Thymus (tissue), 11 donors: Measurements from ENCODE around the gene SRXN1. TPM values are rescaled to one million over a fixed set of nuclear protein-coding genes. Genes with fewer than 3 reads are reported as not detected.

Source experiments
- DNase-seq, 9 donors: peaks; one replicate each; pipeline ENCODE4 v3.0.0-alpha.2; 2013; ENCODE audit warnings: low spot score in 9 of 9, low read depth in 6 of 9, missing footprints in 1 of 9
- H3K27ac ChIP-seq, 2 donors: one replicate each; pipeline ENCODE4 v1.5.1; 2013; ENCODE audit warnings: control low read depth in 1 of 2, low read depth in 1 of 2, low read length in 1 of 2, mild to moderate bottlenecking in 1 of 2, moderate library complexity in 1 of 2
- H3K27me3 ChIP-seq, 2 donors: one replicate each; pipeline ENCODE4 v1.5.1; 2013; ENCODE audit warnings: low read length in 1 of 2; ENCODE audit not compliant: control insufficient read depth in 2 of 2, insufficient read depth in 1 of 2
- H3K36me3 ChIP-seq, 2 donors: one replicate each; pipeline ENCODE4 v1.5.1; 2013; ENCODE audit warnings: low read length in 1 of 2, mild to moderate bottlenecking in 1 of 2, moderate library complexity in 1 of 2; ENCODE audit not compliant: control insufficient read depth in 2 of 2, insufficient read depth in 2 of 2
- H3K4me1 ChIP-seq, 2 donors: one replicate each; pipeline ENCODE4 v1.5.1; 2013; ENCODE audit warnings: low read length in 2 of 2; ENCODE audit not compliant: control insufficient read depth in 2 of 2, insufficient read depth in 2 of 2
- H3K4me3 ChIP-seq, 2 donors: one replicate each; pipeline ENCODE4 v1.5.1; 2013; ENCODE audit warnings: low read length in 2 of 2, control low read depth in 1 of 2, mild to moderate bottlenecking in 1 of 2
- H3K9me3 ChIP-seq, 2 donors: one replicate each; pipeline ENCODE4 v1.5.1; 2013; ENCODE audit warnings: low read length in 1 of 2, mild to moderate bottlenecking in 1 of 2; ENCODE audit not compliant: control insufficient read depth in 2 of 2, insufficient read depth in 1 of 2
- WGBS: extraction: QIAGEN DNeasy Blood & Tissue Kit; methylation state at CpG from one replicate; pipeline ENCODE4 v1.1.7; 2013; 5-methylcytosine and 5-hydroxymethylcytosine counted together
- polyA plus RNA-seq: library from polyadenylated mRNA; stranded (reverse); fragments of 200-250 nt; gene quantifications from one replicate; pipeline ENCODE4 v1.2.3, GENCODE V29; 2013
- total RNA-seq: library from RNA; stranded (reverse); fragments of 120-200 nt; gene quantifications from one replicate; pipeline ENCODE4 v1.2.4, GENCODE V29; 2013
- donor health status: healthy.

SRXN1 gene
- total and polyA plus RNA-seq, 2 donors, result 3.5 to 10.8 TPM

GRCh38 chr20:677957-678356 lies 25.0 kb upstream of the SRXN1 start:
- no peaks in the 10 kb centered on the region for H3K9me3 ChIP-seq
- H3K4me1 ChIP-seq, result peaks cover 0 to 4% of the 10 kb centered on the region in 2 donors
- H3K36me3 ChIP-seq, result no peaks in the 10 kb centered on the region
- no peak overlapping the region for H3K27ac ChIP-seq
- DNase-seq, result no peak
- H3K4me3 ChIP-seq, result no peak overlapping the region
- 94% methylated on average over 5 of the region's 5 CpGs for WGBS
- peaks cover 48 to 59% of the 10 kb centered on the region in 2 donors for H3K27me3 ChIP-seq

- no peak for DNase-seq
- Histone ChIP-seq H3K36me3 (no peaks in the 10 kb centered on the region), H3K9me3 (no peaks in the 10 kb centered on the region), H3K4me3 (no peak overlapping the region), H3K27ac (no peak overlapping the region), H3K27me3 (peaks cover 49 to 67% of the 10 kb centered on the region in 2 donors), H3K4me1 (peaks cover 0 to 4% of the 10 kb centered on the region in 2 donors)
- 69% methylated on average over 3 of the region's 3 CpGs for WGBS
These were observed 24.0 kb upstream of the SRXN1 start for GRCh38 chr20:676967-677366.

- H3K9me3 ChIP-seq, result no peaks in the 10 kb centered on the region
- DNase-seq, result no peak
- H3K4me3 ChIP-seq, result no peak overlapping the region
- peaks cover 50 to 72% of the 10 kb centered on the region in 2 donors for H3K27me3 ChIP-seq
- H3K36me3 ChIP-seq, result no peaks in the 10 kb centered on the region
- peaks cover 0 to 4% of the 10 kb centered on the region in 2 donors for H3K4me1 ChIP-seq
- 5% methylated on average over 24 of the region's 24 CpGs for WGBS
- H3K27ac ChIP-seq, result no peak overlapping the region
These were observed 23.4 kb upstream of the SRXN1 start for GRCh38 chr20:676315-676937.

- peak in 8 of 9 donors; percentile 9 to 57 (median 30) for DNase-seq
- Histone ChIP-seq H3K36me3 (no peaks in the 10 kb centered on the region), H3K4me1 (peaks cover 0 to 4% of the 10 kb centered on the region in 2 donors), H3K27ac (no peak within 1 kb of the TSS), H3K27me3 (peaks cover 54 to 75% of the 10 kb centered on the region in 2 donors), H3K4me3 (no peak within 1 kb of the TSS), H3K9me3 (no peaks in the 10 kb centered on the region)
- WGBS, result under 1% methylated on average over 69 of the region's 69 CpGs
These were observed 22.7 kb upstream of the SRXN1 start, which contains the start of gene SCRT2 for GRCh38 chr20:675453-676314. TSS of gene SCRT2 (minus strand) at chr20:675802. CDS start at chr20:675601, 201 bp downstream.

- Histone ChIP-seq H3K36me3 (no peaks in the 10 kb centered on the region), H3K27ac (no peak overlapping the region), H3K9me3 (no peaks in the 10 kb centered on the region), H3K4me1 (peaks cover 0 to 4% of the 10 kb centered on the region in 2 donors), H3K27me3 (peaks cover 54 to 78% of the 10 kb centered on the region in 2 donors), H3K4me3 (no peak overlapping the region)
- DNase-seq, result no peak
- WGBS, result 6% methylated on average over 25 of the region's 25 CpGs
These were observed 22.0 kb upstream of the SRXN1 start for GRCh38 chr20:675033-675452.

GRCh38 chr20:673603-674001 lies 20.6 kb upstream of the SRXN1 start:
- 66% methylated on average over 3 of the region's 3 CpGs for WGBS
- Histone ChIP-seq H3K27ac (no peak overlapping the region), H3K4me3 (no peak overlapping the region), H3K4me1 (peaks cover 0 to 4% of the 10 kb centered on the region in 2 donors), H3K27me3 (peaks cover 47 to 77% of the 10 kb centered on the region in 2 donors), H3K9me3 (no peaks in the 10 kb centered on the region), H3K36me3 (no peaks in the 10 kb centered on the region)
- DNase-seq, result no peak

GRCh38 chr20:672963-673602 lies 20.1 kb upstream of the SRXN1 start:
- Histone ChIP-seq H3K27me3 (peaks cover 44 to 73% of the 10 kb centered on the region in 2 donors), H3K4me3 (no peak overlapping the region), H3K4me1 (peaks cover 0 to 4% of the 10 kb centered on the region in 2 donors), H3K9me3 (no peaks in the 10 kb centered on the region), H3K27ac (no peak overlapping the region), H3K36me3 (no peaks in the 10 kb centered on the region)
- 36% methylated on average over 7 of the region's 7 CpGs for WGBS
- no peak for DNase-seq

GRCh38 chr20:671252-672030 lies 18.4 kb upstream of the SRXN1 start:
- H3K27me3 ChIP-seq, result peaks cover 37 to 64% of the 10 kb centered on the region in 2 donors
- H3K36me3 ChIP-seq, result no peaks in the 10 kb centered on the region
- no peaks in the 10 kb centered on the region for H3K9me3 ChIP-seq
- no peak for DNase-seq
- H3K4me1 ChIP-seq, result peaks cover 0 to 2% of the 10 kb centered on the region in 2 donors
- no peak overlapping the region for H3K27ac ChIP-seq
- no peak overlapping the region for H3K4me3 ChIP-seq
- WGBS, result 48% methylated on average over 9 of the region's 9 CpGs
